Right kidney (tissue), 1 donor: ENCODE results near the gene WDR11.
"Not testable (repeated sequence)": the region's sequence is repeated elsewhere in the genome, so short reads cannot be mapped to it uniquely, and the experiment has no call there.

Source experiments
- DNase-seq: peaks from one replicate; pipeline ENCODE4 v3.0.0-alpha.2; 2016

WDR11 gene

GRCh38 chr10:120841522-120842189, 9.5 kb upstream of the WDR11 start:
- no peak for DNase-seq

- no peak for DNase-seq
Measured at GRCh38 chr10:120854388-120854787, 3.2 kb downstream of the WDR11 start.

- no peak for DNase-seq
Measured at GRCh38 chr10:120861178-120861855, 10.2 kb downstream of the WDR11 start.

GRCh38 chr10:120873741-120874140, 22.6 kb downstream of the WDR11 start:
- DNase-seq: no peak

- DNase-seq: no peak
Measured at GRCh38 chr10:120883071-120883470, 31.9 kb downstream of the WDR11 start.

GRCh38 chr10:120887482-120887881, 36.3 kb downstream of the WDR11 start:
- no peak for DNase-seq

- no peak for DNase-seq
Measured at GRCh38 chr10:120891365-120891764, 40.2 kb downstream of the WDR11 start.

GRCh38 chr10:120894556-120894955, 43.4 kb downstream of the WDR11 start:
- DNase-seq: no peak

GRCh38 chr10:120897343-120897742, 46.2 kb downstream of the WDR11 start:
- no peak for DNase-seq

GRCh38 chr10:120905268-120905667, 54.1 kb downstream of the WDR11 start:
- DNase-seq: no peak

GRCh38 chr10:120917521-120918250, 66.5 kb downstream of the WDR11 start:
- DNase-seq: no peak

- not testable (repeated sequence) for DNase-seq
Measured at GRCh38 chr10:120923886-120924285, 72.7 kb downstream of the WDR11 start.

GRCh38 chr10:120926611-120927010, 75.4 kb downstream of the WDR11 start:
- no peak for DNase-seq

GRCh38 chr10:120927352-120927751, 76.2 kb downstream of the WDR11 start:
- DNase-seq: no peak

GRCh38 chr10:120929166-120929565, 78.0 kb downstream of the WDR11 start:
- DNase-seq: peak; percentile 33

- no peak for DNase-seq
Measured at GRCh38 chr10:120931423-120931822, 80.3 kb downstream of the WDR11 start.

- DNase-seq: no peak
Measured at GRCh38 chr10:120931999-120932398, 80.8 kb downstream of the WDR11 start.

GRCh38 chr10:120938822-120939221, 87.7 kb downstream of the WDR11 start:
- no peak for DNase-seq

- no peak for DNase-seq
Measured at GRCh38 chr10:120940299-120940900, 89.2 kb downstream of the WDR11 start.

GRCh38 chr10:120941501-120941900, 90.3 kb downstream of the WDR11 start:
- DNase-seq: no peak

GRCh38 chr10:120942806-120943413, 91.7 kb downstream of the WDR11 start:
- peak; percentile 73 for DNase-seq

GRCh38 chr10:120943542-120943941, 92.4 kb downstream of the WDR11 start:
- no peak for DNase-seq
